MG63 (cell line): ENCODE data around the gene SDR39U1. TPM values are rescaled to one million over a fixed set of nuclear protein-coding genes. Genes with fewer than 3 reads are reported as not detected.
A peak's percentile ranks its signal among the peaks of the same experiment; 100 is the strongest.
"Not testable (repeated sequence)": the region's sequence is repeated elsewhere in the genome, so short reads cannot be mapped to it uniquely, and the experiment has no call there.

ENCODE experiments used
- DNase-seq: peaks from one replicate; pipeline ENCODE4 v3.0.0-alpha.2; 2020
- H3K27me3 ChIP-seq: fragments of 250-450 bp; sonication (Bioruptor Pico); 2 replicates; pipeline ENCODE4 v1.5.1; 2020; ENCODE audit warnings: mild to moderate bottlenecking, moderate library complexity
- H3K36me3 ChIP-seq: fragments of 250-450 bp; sonication (Bioruptor Pico); 2 replicates; pipeline ENCODE4 v1.5.1; 2020; ENCODE audit warnings: mild to moderate bottlenecking, moderate library complexity
- H3K4me3 ChIP-seq: fragments of 250-450 bp; sonication (Bioruptor Pico); 2 replicates; pipeline ENCODE4 v1.5.1; 2020; ENCODE audit warnings: mild to moderate bottlenecking, moderate library complexity
- H3K9me3 ChIP-seq: fragments of 250-450 bp; sonication (Bioruptor Pico); 2 replicates; pipeline ENCODE4 v1.5.1; 2020; ENCODE audit warnings: mild to moderate bottlenecking, moderate library complexity
- total RNA-seq: library from RNA; depleted of rRNA; stranded (reverse); fragments of >200 nt; shearing (Covaris generic); gene quantifications from 2 replicates; pipeline ENCODE4 v1.2.3, GENCODE V29; 2014; ENCODE audit warnings: low replicate concordance; rRNA removed

SDR39U1 gene
- total RNA-seq: 16.8 and 32.0 TPM in 2 replicates

DNA sequence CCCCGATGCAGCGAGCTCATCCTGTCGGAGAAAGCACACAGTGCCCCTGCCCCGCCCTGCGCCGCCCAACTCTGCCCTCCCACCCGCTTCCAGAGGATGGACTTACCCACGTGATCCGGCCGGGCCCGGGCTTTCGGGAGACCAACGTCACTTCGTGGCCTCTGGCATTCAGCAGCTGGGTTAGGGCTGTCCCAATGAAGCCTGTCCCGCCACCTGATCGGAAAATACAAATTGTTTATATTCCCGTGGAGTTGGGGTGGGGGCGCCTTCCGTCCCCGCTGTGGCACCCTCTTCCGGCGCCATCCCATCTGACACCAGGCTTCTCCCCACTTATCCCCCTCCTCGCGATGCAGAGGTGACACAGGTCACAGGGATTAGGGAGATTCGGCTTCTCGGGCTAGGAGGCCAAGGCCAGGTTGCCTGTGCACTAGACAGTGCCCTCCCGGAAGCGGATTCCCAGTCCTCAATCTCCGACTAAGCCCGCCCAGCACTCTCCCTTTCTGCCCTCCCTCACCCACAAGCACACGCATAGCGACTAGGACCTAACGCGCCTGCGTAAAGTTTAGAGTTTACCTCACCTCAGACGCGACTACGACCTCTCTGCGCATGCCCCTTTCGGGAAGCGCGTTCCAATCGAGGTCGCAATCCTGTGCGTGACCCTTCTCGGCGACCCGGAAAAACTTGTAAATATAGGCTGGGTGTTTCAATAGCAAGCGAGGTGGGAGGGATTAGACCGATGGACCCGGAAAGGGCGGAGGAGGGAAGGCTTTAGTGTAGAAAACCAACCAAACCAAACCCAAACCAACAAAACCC, at the start of gene SDR39U1:
Gene SDR39U1, minus strand, starts transcription at position 537 of the 813 bp plus-strand sequence. Its CDS starts 7 bp downstream, at position 530.
- Histone ChIP-seq H3K27me3 (no peaks in the 10 kb centered on the region), H3K9me3 (no peaks in the 10 kb centered on the region), H3K4me3 (peak within 1 kb of the TSS; percentile 78), H3K36me3 (peaks cover 21% of the 10 kb centered on the region)
- peak; percentile 92 for DNase-seq

DNA sequence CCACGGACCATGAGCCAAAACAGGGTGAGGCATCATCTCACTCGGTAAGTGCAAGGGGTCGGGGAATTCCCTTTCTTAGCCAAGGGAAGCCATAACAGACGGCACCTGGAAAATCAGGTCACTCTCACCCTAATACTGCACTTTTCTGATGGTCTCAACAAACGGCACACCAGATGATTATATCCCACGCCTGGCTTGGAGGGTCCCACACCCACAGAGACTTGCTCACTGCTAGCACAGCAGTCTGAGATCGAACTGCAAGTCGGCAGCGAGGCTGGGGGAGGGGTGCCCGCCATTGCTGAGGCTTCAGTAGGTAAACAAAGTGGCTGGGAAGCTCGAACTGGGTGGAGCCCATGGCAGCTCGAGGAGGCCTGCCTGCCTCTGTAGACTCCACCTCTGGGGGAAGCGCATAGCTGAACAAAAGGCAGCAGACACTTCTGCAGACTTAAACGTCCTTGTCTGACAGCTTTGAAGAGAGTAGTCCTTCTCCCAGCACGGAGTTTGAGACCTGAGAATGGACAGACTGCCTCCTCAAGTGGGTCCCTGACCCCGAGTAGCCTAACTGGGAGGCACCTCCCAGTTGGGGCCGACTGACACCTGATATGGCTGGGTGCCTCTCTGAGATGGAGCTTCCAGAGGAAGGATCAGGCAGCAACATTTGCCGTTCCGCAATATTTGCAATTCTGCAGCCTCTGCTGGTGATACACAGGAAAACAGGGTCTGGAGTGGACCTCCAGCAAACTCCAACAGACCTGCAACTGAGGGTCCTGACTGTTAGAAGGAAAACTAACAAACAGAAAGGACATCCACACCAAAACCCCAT, 49.2 kb upstream of the SDR39U1 start:
- H3K27me3 ChIP-seq, H3K9me3 ChIP-seq, H3K4me3 ChIP-seq, H3K36me3 ChIP-seq, DNase-seq: not testable (repeated sequence)

DNA sequence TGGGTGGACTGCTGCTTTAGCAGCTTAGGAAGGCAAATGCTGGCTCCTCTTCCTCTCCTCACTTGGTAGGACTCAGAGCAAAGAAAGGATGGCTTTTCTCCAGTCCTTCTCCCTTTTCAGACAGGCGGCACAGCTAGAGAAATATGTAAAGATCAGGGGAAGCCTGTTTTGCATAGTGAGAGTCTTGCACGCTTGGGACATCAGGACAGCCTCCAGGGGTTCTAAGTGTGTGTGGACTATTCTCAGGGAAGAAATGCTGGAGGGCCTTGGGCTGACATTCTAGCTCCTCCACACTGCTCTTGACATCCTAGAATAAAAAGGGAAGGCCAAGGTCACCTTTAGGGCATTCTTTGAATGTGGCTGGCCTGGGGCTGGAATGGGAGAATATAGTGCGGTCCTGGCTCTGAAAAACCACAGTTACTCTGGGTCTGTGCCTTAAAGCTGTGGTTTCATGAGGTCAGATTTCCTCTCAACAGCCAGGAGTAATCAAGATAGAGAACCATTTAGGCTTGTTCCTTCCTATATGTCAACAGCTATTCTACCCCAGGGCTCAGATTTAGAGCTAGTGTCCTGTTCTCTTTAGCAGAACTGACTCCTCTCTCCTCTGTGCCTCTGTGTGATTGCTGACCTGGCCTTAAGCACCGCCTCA, 41.2 kb upstream of the SDR39U1 start:
- no peaks in the 10 kb centered on the region for H3K36me3 ChIP-seq
- no peak overlapping the region for H3K4me3 ChIP-seq
- no peaks in the 10 kb centered on the region for H3K9me3 ChIP-seq
- no peaks in the 10 kb centered on the region for H3K27me3 ChIP-seq
- DNase-seq: no peak

GRCh38 chr14:24482699-24483303, 40.2 kb upstream of the SDR39U1 start:
- not testable (repeated sequence) for H3K4me3 ChIP-seq
- peak; percentile 46 for DNase-seq

DNA sequence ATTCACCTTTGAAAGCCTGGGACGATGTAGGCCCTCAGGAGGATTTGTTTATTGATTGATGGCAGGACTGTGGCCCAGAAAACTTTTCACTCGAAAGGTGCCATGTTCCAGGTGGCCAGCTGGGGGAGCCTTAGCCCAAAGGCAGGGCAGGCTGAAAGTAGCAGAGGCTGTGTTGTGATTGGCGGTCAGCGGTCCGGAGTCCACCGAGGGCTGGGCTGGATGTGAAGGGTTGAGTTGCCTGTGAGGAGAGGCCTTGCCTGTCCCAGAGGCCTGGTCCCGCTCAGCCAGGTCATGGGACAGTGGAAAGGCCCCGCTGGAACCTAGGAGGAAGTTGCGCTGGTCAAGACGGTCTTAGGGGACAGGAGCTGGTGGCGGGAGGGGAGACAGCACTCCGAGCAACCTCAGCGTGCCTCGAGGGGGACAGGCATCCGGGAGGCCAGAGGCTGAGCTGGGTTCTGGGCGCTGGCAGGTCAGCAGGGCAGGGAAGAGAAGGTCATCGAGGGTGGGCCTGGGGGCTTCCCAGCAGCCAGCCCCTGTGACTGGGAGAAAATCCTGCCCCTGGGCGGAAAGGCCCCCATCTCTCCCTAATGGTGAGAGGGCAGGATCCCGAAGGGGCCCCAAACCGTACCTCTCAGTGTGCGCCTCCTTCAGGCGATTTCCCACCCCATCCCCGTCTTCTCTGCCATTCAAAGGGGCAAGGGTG, 39.2 kb upstream of the SDR39U1 start:
- DNase-seq: peak; percentile 4
- Histone ChIP-seq H3K4me3 (no peak overlapping the region), H3K36me3 (no peaks in the 10 kb centered on the region), H3K27me3 (no peaks in the 10 kb centered on the region), H3K9me3 (no peaks in the 10 kb centered on the region)

More at GRCh38 chr14:24482699-24483303, 40.2 kb upstream of the SDR39U1 start:
- H3K9me3 ChIP-seq, H3K36me3 ChIP-seq, H3K27me3 ChIP-seq: not testable (repeated sequence)

- H3K36me3 ChIP-seq, H3K9me3 ChIP-seq, H3K4me3 ChIP-seq, H3K27me3 ChIP-seq, DNase-seq: not testable (repeated sequence)
These were observed 37.4 kb upstream of the SDR39U1 start for GRCh38 chr14:24479999-24480398.

DNA sequence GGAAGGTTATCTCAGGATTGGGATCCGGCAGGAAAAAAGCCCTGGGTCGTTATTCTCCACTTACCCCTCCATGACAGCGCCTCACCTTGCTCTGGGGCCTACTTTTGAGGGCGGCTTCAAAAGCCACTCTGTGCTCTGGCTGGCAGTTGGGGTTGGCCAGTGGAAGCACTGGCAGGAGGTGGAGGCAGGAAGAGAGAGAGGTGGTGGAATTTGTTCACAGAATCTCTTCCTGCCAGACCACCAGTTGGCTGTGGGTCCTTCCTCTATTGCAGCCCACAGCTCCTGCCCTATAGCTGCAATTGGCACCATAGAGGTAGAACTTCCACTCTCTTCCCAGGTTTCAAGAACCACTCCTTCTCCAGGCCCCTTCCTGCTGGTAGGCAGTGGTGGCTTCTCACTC, 32.7 kb upstream of the SDR39U1 start:
- H3K4me3 ChIP-seq: no peak overlapping the region
- H3K27me3 ChIP-seq: no peaks in the 10 kb centered on the region
- no peaks in the 10 kb centered on the region for H3K36me3 ChIP-seq
- H3K9me3 ChIP-seq: no peaks in the 10 kb centered on the region
- DNase-seq: no peak

DNA sequence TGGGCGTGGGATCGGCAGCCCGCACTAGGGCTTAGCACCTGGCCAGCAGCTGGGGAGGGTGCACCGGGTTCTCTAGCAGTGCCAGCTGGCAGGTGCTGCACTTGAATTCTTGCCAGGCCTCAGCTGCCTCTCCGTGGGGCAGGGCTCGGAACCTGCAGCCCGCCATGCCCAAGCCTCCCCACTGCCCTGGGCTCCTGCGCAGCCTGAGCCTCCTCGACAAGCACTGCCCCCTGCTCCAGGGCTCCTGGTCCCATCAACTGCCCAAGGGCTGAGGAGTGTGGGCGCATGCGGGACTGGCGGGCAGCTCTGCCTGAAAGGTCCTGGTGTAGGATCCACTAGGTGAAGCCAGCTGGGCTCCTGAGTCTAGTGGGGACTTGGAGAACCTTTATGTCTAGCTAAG, 30.6 kb upstream of the SDR39U1 start:
- Histone ChIP-seq H3K36me3 (no peaks in the 10 kb centered on the region), H3K4me3 (no peak overlapping the region), H3K9me3 (no peaks in the 10 kb centered on the region), H3K27me3 (no peaks in the 10 kb centered on the region)
- DNase-seq: no peak

DNA sequence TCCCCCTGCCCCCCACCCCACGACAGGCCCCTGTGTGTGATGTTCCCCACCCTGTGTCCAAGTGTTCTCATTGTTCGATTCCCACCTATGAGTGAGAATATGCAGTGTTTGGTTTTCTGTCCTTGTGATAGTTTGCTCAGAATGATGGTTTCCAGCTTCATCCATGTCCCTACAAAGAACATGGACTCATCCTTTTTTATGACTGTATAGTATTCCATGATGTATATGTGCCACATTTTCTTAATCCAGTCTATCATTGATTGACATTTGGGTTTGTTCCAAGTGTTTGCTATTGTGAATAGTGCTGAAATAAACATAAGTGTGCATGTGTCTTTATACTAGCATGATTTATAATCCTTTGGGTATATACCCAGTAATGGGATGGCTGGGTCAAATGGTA, 27.9 kb upstream of the SDR39U1 start:
- not testable (repeated sequence) for H3K4me3 ChIP-seq, DNase-seq, H3K27me3 ChIP-seq, H3K9me3 ChIP-seq, H3K36me3 ChIP-seq

GRCh38 chr14:24465805-24466204, 23.2 kb upstream of the SDR39U1 start:
- H3K27me3 ChIP-seq: no peaks in the 10 kb centered on the region
- DNase-seq: no peak
- H3K36me3 ChIP-seq: no peaks in the 10 kb centered on the region
- H3K4me3 ChIP-seq: no peak overlapping the region
- no peaks in the 10 kb centered on the region for H3K9me3 ChIP-seq

- H3K9me3 ChIP-seq: no peaks in the 10 kb centered on the region
- H3K27me3 ChIP-seq: no peaks in the 10 kb centered on the region
- no peak overlapping the region for H3K4me3 ChIP-seq
- no peaks in the 10 kb centered on the region for H3K36me3 ChIP-seq
- DNase-seq: no peak
These were observed 22.8 kb upstream of the SDR39U1 start for GRCh38 chr14:24465368-24465767.

GRCh38 chr14:24463884-24464785, 21.6 kb upstream of the SDR39U1 start:
- Histone ChIP-seq H3K36me3 (no peaks in the 10 kb centered on the region), H3K9me3 (no peaks in the 10 kb centered on the region), H3K27me3 (no peaks in the 10 kb centered on the region), H3K4me3 (no peak overlapping the region)
- no peak for DNase-seq

GRCh38 chr14:24463017-24463883, 20.7 kb upstream of the SDR39U1 start:
- DNase-seq: no peak
- no peaks in the 10 kb centered on the region for H3K36me3 ChIP-seq
- H3K9me3 ChIP-seq: no peaks in the 10 kb centered on the region
- no peak overlapping the region for H3K4me3 ChIP-seq
- H3K27me3 ChIP-seq: no peaks in the 10 kb centered on the region

DNA sequence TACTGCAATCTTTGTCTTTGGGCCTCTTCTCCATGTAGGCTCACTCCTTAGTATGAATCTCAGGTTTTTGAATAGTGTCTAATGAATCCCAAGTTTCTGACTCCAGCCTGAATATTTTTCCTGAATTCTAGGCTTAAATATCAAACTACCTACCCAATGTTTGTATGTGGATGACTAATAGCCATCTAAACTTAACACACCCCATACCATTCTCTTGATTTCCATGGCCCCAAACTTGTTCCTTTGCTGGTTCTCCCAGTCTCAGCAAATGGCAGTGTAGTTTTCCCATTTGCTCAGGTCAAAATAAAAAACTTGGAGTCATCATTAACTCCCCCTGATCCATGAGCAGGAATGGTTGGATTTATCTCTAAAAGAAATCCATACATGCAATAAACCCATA, 18.8 kb upstream of the SDR39U1 start:
- H3K27me3 ChIP-seq: no peaks in the 10 kb centered on the region
- no peak for DNase-seq
- no peaks in the 10 kb centered on the region for H3K9me3 ChIP-seq
- no peaks in the 10 kb centered on the region for H3K36me3 ChIP-seq
- no peak overlapping the region for H3K4me3 ChIP-seq

GRCh38 chr14:24459331-24459730, 16.8 kb upstream of the SDR39U1 start:
- no peak for DNase-seq
- H3K4me3 ChIP-seq: no peak overlapping the region
- H3K36me3 ChIP-seq: no peaks in the 10 kb centered on the region
- H3K9me3 ChIP-seq: no peaks in the 10 kb centered on the region
- H3K27me3 ChIP-seq: no peaks in the 10 kb centered on the region
